Measurements from ENCODE around the gene TOP1.
A peak's percentile ranks its signal among the peaks of the same experiment; 100 is the strongest.

TOP1 gene

GRCh38 chr20:41018153-41018552 is 10.5 kb upstream of the TOP1 start:
- Mint-ChIP-seq H3K9me3 (no peaks in the 10 kb centered on the region), H3K4me1 (no peaks in the 10 kb centered on the region), H3K27ac (no peak overlapping the region), H3K36me3 (no peaks in the 10 kb centered on the region), H3K27me3 (no peaks in the 10 kb centered on the region), H3K4me3 (no peak overlapping the region)

- H3K27me3 Mint-ChIP-seq, result no peaks in the 10 kb centered on the region
- peaks cover 15% of the 10 kb centered on the region for H3K4me1 Mint-ChIP-seq
- no peaks in the 10 kb centered on the region for H3K36me3 Mint-ChIP-seq
- H3K9me3 Mint-ChIP-seq, result no peaks in the 10 kb centered on the region
- H3K27ac Mint-ChIP-seq, result no peak overlapping the region
- H3K4me3 Mint-ChIP-seq, result no peak overlapping the region
Observed at GRCh38 chr20:41023549-41023948, 5.1 kb upstream of the TOP1 start.

GRCh38 chr20:41027366-41027765 is 1.3 kb upstream of the TOP1 start:
- Mint-ChIP-seq H3K9me3 (no peaks in the 10 kb centered on the region), H3K36me3 (peaks cover 12% of the 10 kb centered on the region), H3K27ac (peak overlapping the region; percentile 90), H3K4me3 (peak overlapping the region; percentile 72), H3K4me1 (peaks cover 41% of the 10 kb centered on the region), H3K27me3 (no peaks in the 10 kb centered on the region)

GRCh38 chr20:41027872-41028358 is 707 bp upstream of the TOP1 start:
- Mint-ChIP-seq H3K4me1 (peaks cover 46% of the 10 kb centered on the region), H3K36me3 (peaks cover 12% of the 10 kb centered on the region), H3K4me3 (peak overlapping the region; percentile 72), H3K9me3 (no peaks in the 10 kb centered on the region), H3K27ac (peak overlapping the region; percentile 90), H3K27me3 (no peaks in the 10 kb centered on the region)

- Mint-ChIP-seq H3K36me3 (peaks cover 15% of the 10 kb centered on the region), H3K27me3 (no peaks in the 10 kb centered on the region), H3K4me3 (peak overlapping the region; percentile 94), H3K4me1 (peaks cover 60% of the 10 kb centered on the region), H3K9me3 (no peaks in the 10 kb centered on the region), H3K27ac (peak overlapping the region; percentile 92)
Observed at GRCh38 chr20:41029150-41029901, 704 bp downstream of the TOP1 start.

GRCh38 chr20:41030061-41030460 is 1.4 kb downstream of the TOP1 start:
- Mint-ChIP-seq H3K36me3 (peaks cover 15% of the 10 kb centered on the region), H3K4me1 (peaks cover 68% of the 10 kb centered on the region), H3K27ac (peak overlapping the region; percentile 92), H3K4me3 (peak overlapping the region; percentile 94), H3K27me3 (no peaks in the 10 kb centered on the region), H3K9me3 (no peaks in the 10 kb centered on the region)

- Mint-ChIP-seq H3K4me3 (peak overlapping the region; percentile 94), H3K9me3 (no peaks in the 10 kb centered on the region), H3K27me3 (no peaks in the 10 kb centered on the region), H3K4me1 (peaks cover 74% of the 10 kb centered on the region), H3K36me3 (peaks cover 18% of the 10 kb centered on the region), H3K27ac (peak overlapping the region; percentile 92)
Observed at GRCh38 chr20:41030531-41031242, 2.1 kb downstream of the TOP1 start.

GRCh38 chr20:41031243-41031619 is 2.6 kb downstream of the TOP1 start:
- no peaks in the 10 kb centered on the region for H3K9me3 Mint-ChIP-seq
- H3K27me3 Mint-ChIP-seq, result no peaks in the 10 kb centered on the region
- peaks cover 20% of the 10 kb centered on the region for H3K36me3 Mint-ChIP-seq
- H3K4me1 Mint-ChIP-seq, result peaks cover 78% of the 10 kb centered on the region
- peak overlapping the region; percentile 82 for H3K27ac Mint-ChIP-seq
- H3K4me3 Mint-ChIP-seq, result peak overlapping the region; percentile 94

- Mint-ChIP-seq H3K4me3 (peak overlapping the region; percentile 94), H3K27me3 (no peaks in the 10 kb centered on the region), H3K36me3 (peaks cover 25% of the 10 kb centered on the region), H3K27ac (peak overlapping the region; percentile 41), H3K9me3 (no peaks in the 10 kb centered on the region), H3K4me1 (peaks cover 82% of the 10 kb centered on the region)
Observed at GRCh38 chr20:41032271-41032670, 3.6 kb downstream of the TOP1 start.

- Mint-ChIP-seq H3K36me3 (peaks cover 27% of the 10 kb centered on the region), H3K27ac (no peak overlapping the region), H3K4me1 (peaks cover 93% of the 10 kb centered on the region), H3K27me3 (no peaks in the 10 kb centered on the region), H3K9me3 (no peaks in the 10 kb centered on the region), H3K4me3 (peak overlapping the region; percentile 31)
Observed at GRCh38 chr20:41034239-41034638, 5.6 kb downstream of the TOP1 start.

DNA sequence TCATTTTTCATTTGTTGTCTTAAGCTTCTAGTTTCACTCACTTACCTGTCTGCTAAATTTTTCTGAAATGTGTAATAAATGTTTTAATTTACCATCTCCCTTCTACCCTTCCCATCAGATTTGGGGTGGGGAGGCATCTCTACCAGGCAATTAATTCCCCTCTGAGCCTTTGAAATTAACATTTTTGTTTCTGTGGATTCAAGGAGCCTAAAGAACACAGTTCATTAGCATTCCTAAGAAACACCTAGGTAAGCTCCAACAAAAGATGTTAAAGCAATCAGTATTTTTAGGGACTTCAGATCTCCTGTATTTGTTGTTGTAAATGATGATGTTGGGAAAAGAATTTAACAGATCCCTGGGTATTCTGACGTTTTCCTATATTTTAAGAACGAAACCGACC is 6.6 kb downstream of the TOP1 start:
- H3K27me3 Mint-ChIP-seq, result no peaks in the 10 kb centered on the region
- H3K27ac Mint-ChIP-seq, result peak overlapping the region; percentile 5
- H3K36me3 Mint-ChIP-seq, result peaks cover 26% of the 10 kb centered on the region
- peak overlapping the region; percentile 43 for H3K4me3 Mint-ChIP-seq
- peaks cover 99% of the 10 kb centered on the region for H3K4me1 Mint-ChIP-seq
- no peaks in the 10 kb centered on the region for H3K9me3 Mint-ChIP-seq

- Mint-ChIP-seq H3K27ac (no peak overlapping the region), H3K27me3 (no peaks in the 10 kb centered on the region), H3K4me1 (peaks cover 99% of the 10 kb centered on the region), H3K36me3 (peaks cover 17% of the 10 kb centered on the region), H3K4me3 (no peak overlapping the region), H3K9me3 (no peaks in the 10 kb centered on the region)
Observed at GRCh38 chr20:41037179-41037578, 8.6 kb downstream of the TOP1 start.

GRCh38 chr20:41038149-41038877 is 9.7 kb downstream of the TOP1 start:
- Mint-ChIP-seq H3K36me3 (peaks cover 19% of the 10 kb centered on the region), H3K9me3 (no peaks in the 10 kb centered on the region), H3K27me3 (no peaks in the 10 kb centered on the region), H3K4me3 (peak overlapping the region; percentile 39), H3K4me1 (peaks cover 99% of the 10 kb centered on the region), H3K27ac (peak overlapping the region; percentile 68)

GRCh38 chr20:41038878-41039404 is 10.3 kb downstream of the TOP1 start:
- H3K27ac Mint-ChIP-seq, result peak overlapping the region; percentile 68
- H3K36me3 Mint-ChIP-seq, result peaks cover 19% of the 10 kb centered on the region
- peak overlapping the region; percentile 39 for H3K4me3 Mint-ChIP-seq
- H3K27me3 Mint-ChIP-seq, result no peaks in the 10 kb centered on the region
- H3K4me1 Mint-ChIP-seq, result peaks cover 99% of the 10 kb centered on the region
- H3K9me3 Mint-ChIP-seq, result no peaks in the 10 kb centered on the region

- Mint-ChIP-seq H3K4me3 (peak overlapping the region; percentile 72), H3K27me3 (no peaks in the 10 kb centered on the region), H3K4me1 (peaks cover 96% of the 10 kb centered on the region), H3K36me3 (peaks cover 13% of the 10 kb centered on the region), H3K27ac (peak overlapping the region; percentile 65), H3K9me3 (no peaks in the 10 kb centered on the region)
Observed at GRCh38 chr20:41040855-41041254, 12.2 kb downstream of the TOP1 start.

Measured in activated naive CD4-positive, alpha-beta T cell treated with anti-CD3 and anti-CD28 coated beads, Interleukin-2, amount 50 U/mL, for 24 hours (primary cell).